H1 (cell line): ENCODE measurements around the gene MACROH2A1. TPM values are rescaled to one million over a fixed set of nuclear protein-coding genes. Genes with fewer than 3 reads are reported as not detected.

Source experiments
- CTCF ChIA-PET: fragments of 300-600 bp; sonication (Branson Sonifier 250); formaldehyde crosslinking; loops from one replicate; lab custom pipeline; 2021; ENCODE audit not compliant: partially characterized antibody; lab: Charles Lee
- POLR2A ChIA-PET: fragments of 300-600 bp; sonication (Branson Sonifier 250); formaldehyde crosslinking; loops from one replicate; lab custom pipeline; 2021; ENCODE audit warnings: inconsistent platforms; ENCODE audit not compliant: partially characterized antibody; lab: Charles Lee
- DNase-seq, 2 experiments: peaks; one replicate each; pipeline versions ENCODE4 v3.0.0 to v3.0.0-alpha.2; 2010 to 2022; ENCODE audit warnings: low spot score in 2 of 2, low read depth in 1 of 2, mixed read lengths in 1 of 2
- FAIRE-seq: peaks from 2 replicates; lab custom pipeline; 2011; peaks lifted over from hg19 to GRCh38; lab: Jason Lieb, UNC
- H2AFZ ChIP-seq: 2 replicates; pipeline ENCODE4 v1.8.1; 2012; ENCODE audit warnings: low read length, inconsistent platforms
- H2AK5ac ChIP-seq: 2 replicates; pipeline ENCODE4 v1.6.1; 2013; ENCODE audit warnings: low read depth, low read length
- H2BK120ac ChIP-seq: replicated peaks from 2 replicates; pipeline ENCODE3; 2013; ENCODE audit warnings: low read depth, low read length, inconsistent platforms
- H2BK12ac ChIP-seq: 2 replicates; pipeline ENCODE4 v1.6.1; 2013; ENCODE audit warnings: low read depth, low read length
- H2BK15ac ChIP-seq: 2 replicates; pipeline ENCODE4 v1.6.1; 2013; ENCODE audit warnings: low read length
- H2BK20ac ChIP-seq: 2 replicates; pipeline ENCODE4 v1.6.1; 2013; ENCODE audit warnings: low read length
- H2BK5ac ChIP-seq: 2 replicates; pipeline ENCODE4 v1.6.1; 2013; ENCODE audit warnings: low read depth, low read length
- H3K14ac ChIP-seq: 2 replicates; pipeline ENCODE4 v1.6.1; 2013; ENCODE audit warnings: inconsistent platforms; ENCODE audit not compliant: insufficient read length
- H3K18ac ChIP-seq: 2 replicates; pipeline ENCODE4 v1.6.1; 2013; ENCODE audit warnings: low read length; ENCODE audit errors: extremely low read depth
- H3K23ac ChIP-seq: 2 replicates; pipeline ENCODE4 v1.6.1; 2013; ENCODE audit warnings: inconsistent platforms; ENCODE audit not compliant: insufficient read length
- H3K23me2 ChIP-seq: 2 replicates; pipeline ENCODE4 v1.6.1; 2013; ENCODE audit warnings: low read depth, low read length
- H3K27ac ChIP-seq: 2 replicates; pipeline ENCODE4 v1.6.1; 2011; ENCODE audit warnings: low read depth, low read length, inconsistent platforms
- H3K27me3 ChIP-seq, 4 experiments: replicated peaks in 1 of 4; 1 replicate in 1 of 4; 2 replicates in 3 of 4; pipeline versions ENCODE4 v1.6.1 to v1.8.1; 2011 to 2013; ENCODE audit warnings: low read length in 3 of 4, mild to moderate bottlenecking in 3 of 4, inconsistent platforms in 2 of 4, mixed read lengths in 2 of 4, moderate library complexity in 1 of 4; ENCODE audit not compliant: control insufficient read depth in 3 of 4, insufficient read depth in 3 of 4; ENCODE audit errors: extremely low read depth in 1 of 4
- H3K36me3 ChIP-seq, 4 experiments: 2 replicates each; pipeline versions ENCODE4 v1.6.1 to v1.8.1; 2011 to 2013; ENCODE audit warnings: mild to moderate bottlenecking in 4 of 4, low read length in 3 of 4, moderate library complexity in 2 of 4, control low read depth in 1 of 4, inconsistent platforms in 1 of 4; ENCODE audit not compliant: insufficient read depth in 4 of 4, control insufficient read depth in 2 of 4
- H3K4ac ChIP-seq: replicated peaks from 2 replicates; pipeline ENCODE3; 2013; ENCODE audit warnings: low read length, low read depth, mixed read lengths, inconsistent platforms; ENCODE audit not compliant: insufficient read length
- H3K4me1 ChIP-seq, 4 experiments: replicated peaks in 1 of 4; 1 replicate in 1 of 4; 2 replicates in 3 of 4; pipeline versions ENCODE4 v1.6.1 to v1.8.1; 2011 to 2013; ENCODE audit warnings: low read length in 3 of 4, inconsistent platforms in 2 of 4, mixed read lengths in 1 of 4; ENCODE audit not compliant: insufficient read depth in 4 of 4, control insufficient read depth in 3 of 4
- H3K4me2 ChIP-seq, 2 experiments: 2 replicates each; pipeline versions ENCODE4 v1.6.1 to v1.8.1; 2011 to 2013; ENCODE audit warnings: low read depth in 2 of 2, low read length in 2 of 2, control low read depth in 1 of 2, inconsistent platforms in 1 of 2, mild to moderate bottlenecking in 1 of 2; ENCODE audit not compliant: insufficient read depth in 1 of 2
- H3K4me3 ChIP-seq, 4 experiments: fragments of 200-600, 300-600 bp in 1 of 4; sonication (generic), shearing (Covaris generic), sonication (Bioruptor Twin) in 1 of 4; 2 replicates each; pipeline versions ENCODE4 v1.5.1 to v1.8.1; 2011 to 2016; ENCODE audit warnings: low read length in 4 of 4, low read depth in 3 of 4, control low read depth in 2 of 4, inconsistent platforms in 2 of 4, mild to moderate bottlenecking in 2 of 4, mixed read lengths in 1 of 4, moderate library complexity in 1 of 4; ENCODE audit not compliant: insufficient read depth in 2 of 4; ENCODE audit errors: extremely low read depth in 1 of 4
- H3K56ac ChIP-seq: replicated peaks from 2 replicates; pipeline ENCODE3; 2013; ENCODE audit warnings: low read depth, mild to moderate bottlenecking, mixed read lengths, low read length, inconsistent platforms; ENCODE audit not compliant: insufficient read length
- H3K79me1 ChIP-seq: 2 replicates; pipeline ENCODE4 v1.6.1; 2013; ENCODE audit warnings: low read depth, low read length, control low read depth
- H3K79me2 ChIP-seq, 2 experiments: 2 replicates each; pipeline versions ENCODE4 v1.6.1 to v1.8.1; 2012 to 2013; ENCODE audit warnings: low read length in 2 of 2, mild to moderate bottlenecking in 2 of 2, inconsistent platforms in 1 of 2; ENCODE audit not compliant: insufficient read depth in 2 of 2, control insufficient read depth in 1 of 2
- H3K9ac ChIP-seq, 4 experiments: replicated peaks in 1 of 4; 1 replicate in 1 of 4; 2 replicates in 3 of 4; pipeline versions ENCODE4 v1.6.1 to v1.8.1; 2011 to 2013; ENCODE audit warnings: low read depth in 3 of 4, low read length in 3 of 4, control low read depth in 2 of 4, mild to moderate bottlenecking in 2 of 4, moderate library complexity in 2 of 4, inconsistent platforms in 1 of 4; ENCODE audit errors: extremely low read depth in 1 of 4
- H3K9me3 ChIP-seq, 2 experiments: 2 replicates each; pipeline versions ENCODE4 v1.6.1 to v1.8.1; 2012 to 2013; ENCODE audit warnings: mild to moderate bottlenecking in 2 of 2, moderate library complexity in 2 of 2, control low read depth in 1 of 2, inconsistent platforms in 1 of 2, low read depth in 1 of 2, low read length in 1 of 2, mixed read lengths in 1 of 2; ENCODE audit not compliant: insufficient read depth in 2 of 2
- H4K20me1 ChIP-seq, 2 experiments: replicated peaks in 1 of 2; 2 replicates each; pipeline versions ENCODE3 to v1.8.1; 2011 to 2013; ENCODE audit warnings: inconsistent platforms in 2 of 2, low read length in 2 of 2, mild to moderate bottlenecking in 1 of 2; ENCODE audit not compliant: insufficient read depth in 2 of 2, control insufficient read depth in 1 of 2
- H4K5ac ChIP-seq: 2 replicates; pipeline ENCODE4 v1.6.1; 2013; ENCODE audit warnings: low read length, low read depth, mixed read lengths, inconsistent platforms; ENCODE audit not compliant: insufficient read length
- H4K8ac ChIP-seq: 2 replicates; pipeline ENCODE4 v1.8.0; 2013; ENCODE audit warnings: mild to moderate bottlenecking, moderate library complexity, low read length, inconsistent platforms; ENCODE audit not compliant: insufficient read depth; ENCODE audit errors: extremely low read depth
- H4K91ac ChIP-seq: replicated peaks from 2 replicates; pipeline ENCODE3; 2013; ENCODE audit warnings: low read length, mixed read lengths, inconsistent platforms; ENCODE audit not compliant: insufficient read length
- CTBP2 ChIP-seq: IDR thresholded peaks from 2 replicates; pipeline ENCODE4 v1.7.0; 2011; ENCODE audit warnings: borderline replicate concordance, mild to moderate bottlenecking, moderate library complexity, mixed read lengths, low read length; ENCODE audit not compliant: insufficient read depth, insufficient read length
- JUN ChIP-seq: IDR thresholded peaks from 2 replicates; pipeline ENCODE4 v1.6.1; 2011; ENCODE audit warnings: low read depth, mild to moderate bottlenecking, improper control_type of control experiment, low read length
- JUND ChIP-seq: IDR thresholded peaks from 2 replicates; pipeline ENCODE4 v1.6.1; 2011; ENCODE audit warnings: mild to moderate bottlenecking, improper control_type of control experiment, low read length
- KDM1A ChIP-seq: fragments of 200-600, 300-600 bp; sonication (generic); IDR thresholded peaks from 2 replicates; pipeline ENCODE4 v1.7.1; 2016; ENCODE audit warnings: mild to moderate bottlenecking, low read length, borderline replicate concordance
- RNF2 ChIP-seq: fragments of 200-900, 300-1000 bp; sonication (generic); IDR thresholded peaks from 2 replicates; pipeline ENCODE4 v1.7.1; 2016; ENCODE audit warnings: borderline replicate concordance, low read depth, mild to moderate bottlenecking, antibody characterized with exemption, low read length; ENCODE audit not compliant: poor library complexity, severe bottlenecking; ENCODE audit errors: missing control alignments
- WGBS, 2 experiments: shearing (Covaris generic) in 1 of 2; methylation state at CpG; one replicate each; pipeline versions ENCODE4 v1.1.6 to v1.1.7; 2013 to 2015; ENCODE audit warnings: low lambda C conversion rate in 2 of 2, mixed read lengths in 2 of 2, inconsistent platforms in 1 of 2, low coverage in 1 of 2, missing lambda C conversion rate in 1 of 2; ENCODE audit not compliant: insufficient replicate concordance in 2 of 2, insufficient coverage in 1 of 2, insufficient read length in 1 of 2; ENCODE audit errors: extremely low coverage in 1 of 2, missing lambda C conversion rate in 1 of 2; 5-methylcytosine and 5-hydroxymethylcytosine counted together
- polyA plus RNA-seq, 7 experiments: library from polyadenylated mRNA; depleted of rRNA in 3 of 7; stranded (reverse) in 5 of 7; unstranded in 2 of 7; fragments of >200 nt in 5 of 7; fragments of 200-250 nt in 2 of 7; gene quantifications; 1 replicate in 5 of 7; 2 replicates in 1 of 7; 4 replicates in 1 of 7; pipeline versions ENCODE4 v1.2.1 to v1.2.3, GENCODE V29; 2011 to 2013; ENCODE audit warnings: missing spikeins in 2 of 7, mixed read lengths in 2 of 7
- total RNA-seq: library from RNA; stranded (reverse); fragmentation: NEBNext Ultra II Directional; extraction: Animal tissue kit (Norgen Biotek cat#: 25700); gene quantifications from 2 replicates; pipeline ENCODE4 v1.2.1, GENCODE V29; 2021

MACROH2A1 gene
- total and polyA plus RNA-seq, 2 of the 8 experiments (the other 6 are each of a cell fraction or from before 2014, with no cell fraction given), result 60.0 to 92.3 TPM

DNA sequence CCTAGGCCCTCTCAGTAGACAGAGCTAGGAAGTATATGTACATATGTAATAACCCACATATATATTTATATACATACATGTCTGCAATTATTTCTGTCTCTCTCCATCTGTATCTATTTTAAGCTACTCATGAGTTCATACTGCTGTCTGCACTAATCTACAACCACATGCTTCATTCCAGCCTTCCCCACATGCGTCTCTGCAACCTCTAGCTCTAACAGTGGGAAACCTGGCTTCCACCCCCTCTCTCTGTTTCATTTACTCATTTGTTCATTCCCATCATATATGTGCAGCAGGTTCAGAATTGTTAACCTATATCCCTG, 24.8 kb upstream of the MACROH2A1 start:
- Histone ChIP-seq H3K79me1 (no peaks in the 10 kb centered on the region), H3K36me3 (no peaks in the 10 kb centered on the region), H2AFZ (no peak overlapping the region), H2BK5ac (no peak overlapping the region)
- TF ChIP-seq KDM1A, result no peak
- TF ChIP-seq JUND, result no peak
- no peak for TF ChIP-seq RNF2
- no peak for TF ChIP-seq CTBP2
- no peak for TF ChIP-seq JUN
- TF ChIP-seq, all 59 proteins: peak for 0
- Histone ChIP-seq H3K4me3 (no peak overlapping the region), H3K4me1 (no peaks in the 10 kb centered on the region), H4K91ac (no peak overlapping the region), H3K27me3 (no peaks in the 10 kb centered on the region), H2BK15ac (no peak overlapping the region), H3K56ac (no peak overlapping the region), H2BK12ac (no peak overlapping the region), H3K9ac (no peak overlapping the region), H2BK120ac (no peak overlapping the region), H3K27ac (no peak overlapping the region), H3K79me2 (no peaks in the 10 kb centered on the region), H3K14ac (no peak overlapping the region), H3K9me3 (peaks cover 0 to 5% of the 10 kb centered on the region in 2 experiments; a peak in 2 of 4 replicates), H4K8ac (no peak overlapping the region), H4K5ac (no peak overlapping the region), H4K20me1 (no peaks in the 10 kb centered on the region), H3K4me2 (no peak overlapping the region), H3K18ac (no peak overlapping the region), H3K23ac (no peak overlapping the region), H2BK20ac (no peak overlapping the region), H3K23me2 (no peaks in the 10 kb centered on the region), H2AK5ac (no peak overlapping the region), H3K4ac (no peak overlapping the region)
- CTCF ChIA-PET, result interaction anchor here (0.7 to 5.2 kb wide), 7 partner anchors 11 to 98 kb away, joined by 3 to 62 read pairs (median 4); no protein-coding TSS in a partner anchor
- no peak for DNase-seq
- FAIRE-seq, result no peak
- POLR2A ChIA-PET, result interaction anchor here (0.8 kb wide), 1 partner anchor 12 kb away, joined by 3 read pairs; no protein-coding TSS in a partner anchor
- 95% methylated on average over 1 of the region's 1 CpG; no CpG with 5 or more reads in 1 of the 2 experiments for WGBS, 2 experiments
